NB4 (cell line): ENCODE results near the gene CROCC.

ENCODE experiments used
- CTCF ChIP-seq: IDR thresholded peaks from one replicate; pipeline ENCODE4 v1.5.1; 2012; ENCODE audit warnings: low read depth, low read length
- MAX ChIP-seq: IDR thresholded peaks from 2 replicates; pipeline ENCODE4 v1.6.1; 2011; ENCODE audit warnings: low read depth, low read length
- POLR2A ChIP-seq: IDR thresholded peaks from 2 replicates; pipeline ENCODE4 v1.6.1; 2011; ENCODE audit warnings: mild to moderate bottlenecking; ENCODE audit not compliant: insufficient read length; ENCODE audit errors: extremely low read depth

DNA sequence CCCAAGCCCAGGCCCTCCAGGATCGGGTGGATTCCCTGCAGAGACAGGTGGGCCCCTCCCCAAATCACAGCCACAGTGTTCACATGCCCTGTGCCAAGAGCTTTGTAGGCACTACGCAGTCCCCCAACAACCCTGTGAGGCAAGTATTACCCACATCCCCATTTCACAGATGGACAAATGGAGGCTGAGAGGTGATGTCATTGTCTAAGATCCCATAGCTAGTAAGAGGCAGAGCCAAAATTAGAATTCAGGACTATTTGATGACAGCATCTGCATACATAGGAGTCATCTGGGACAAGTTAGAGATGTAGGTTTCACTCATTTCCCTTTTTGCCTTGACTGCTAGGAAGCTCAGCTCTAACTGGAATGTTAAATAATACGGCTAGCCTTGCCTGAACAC is 46.6 kb downstream of the CROCC start:
- TF ChIP-seq CTCF = no peak
- no peak for TF ChIP-seq POLR2A
- no peak for TF ChIP-seq MAX
